Pancreas (tissue), 10 donors: ENCODE results near the gene CAPZB. TPM values are rescaled to one million over a fixed set of nuclear protein-coding genes. Genes with fewer than 3 reads are reported as not detected.

Experiments
- ATAC-seq, 4 donors: fragments of 200-7000 bp; cut with Tn5 transposase; one replicate each; pipeline versions ENCODE4 v1.8.0 to v1.9.1; 2020; ENCODE audit warnings: mild to moderate bottlenecking in 4 of 4, moderate library complexity in 4 of 4
- DNase-seq, 6 donors: peaks; one replicate each; pipeline ENCODE4 v3.0.0-alpha.2; 2020
- FAIRE-seq: peaks from 2 replicates; lab custom pipeline; 2012; peaks lifted over from hg19 to GRCh38; lab: Jason Lieb, UNC
- H3K27ac ChIP-seq, 4 donors: fragments of 200-600 bp; sonication (generic); 1 replicate in 3 of 4; 2 replicates in 1 of 4; pipeline versions ENCODE4 v1.5.0 to v1.8.0; 2020
- H3K27me3 ChIP-seq, 4 donors: fragments of 200-600 bp; one replicate each; pipeline ENCODE4 v1.8.0; 2021
- H3K36me3 ChIP-seq, 3 donors: fragments of 200-600 bp; sonication (generic) in 1 of 3; one replicate each; pipeline versions ENCODE4 v1.5.0 to v1.8.0; 2020 to 2021
- H3K4me1 ChIP-seq, 3 donors: fragments of 200-600 bp; one replicate each; pipeline ENCODE4 v1.8.0; 2021
- H3K4me3 ChIP-seq, 4 donors: fragments of 200-600 bp; sonication (generic) in 2 of 4; one replicate each; pipeline versions ENCODE4 v1.5.0 to v1.8.0; 2020 to 2021
- H3K9me3 ChIP-seq, 4 donors: fragments of 200-600 bp; one replicate each; pipeline ENCODE4 v1.8.0; 2021
- CTCF ChIP-seq, 4 donors: fragments of 200-600 bp; sonication (generic) in 3 of 4; IDR thresholded peaks; one replicate each; pipeline versions ENCODE4 v1.5.0 to v1.8.0; 2021; ENCODE audit warnings: antibody characterized with exemption in 4 of 4
- WGBS, 2 donors: extraction: QIAGEN DNeasy Blood & Tissue Kit; methylation state at CpG; one replicate each; pipeline ENCODE4 v1.1.7; 2013; 5-methylcytosine and 5-hydroxymethylcytosine counted together
- intact Hi-C, 3 donors: fragments of 100-400 bp; cut with DNase I; formaldehyde crosslinking; loops; one replicate each; pipeline versions ENCODE4 v1.11.1 to v1.14.2; 2022
- polyA plus RNA-seq, 2 donors: library from polyadenylated mRNA; stranded (reverse); fragments of 200-250 nt; gene quantifications; one replicate each; pipeline ENCODE4 v1.2.3, GENCODE V29; 2013
- total RNA-seq, 6 donors: library from RNA; stranded (reverse); fragmentation: NEBNext Ultra II Directional in 4 of 6; extraction: Animal tissue kit (Norgen Biotek cat#: 25700) in 4 of 6; gene quantifications; one replicate each; pipeline versions ENCODE4 v1.2.1 to v1.2.4, GENCODE V29; 2021 to 2023
- donor health status: healthy with polysubstance abuse.
- donor health status: DM: no; HTN: no; CAD: no; lungs with moderate emphysema.
- donor health status: DM: no; HTN: no; CAD: no.
- donor health status: control.
- donor health status: control.
- donor health status: Bipolar disorder and iron deficiency.
- donor health status: DM: yes; HTN: yes; CAD: no.
- donor health status: DM: no; HTN: no; CAD: no.
- donor health status: DM: no; HTN: no; CAD: no.
- donor health status: DM: yes; HTN: yes; CAD: no.

Gene CAPZB
- total and polyA plus RNA-seq, 8 donors = 43.2 to 124 (median 74.9) TPM

- intact Hi-C loops = no loop called here
- Histone ChIP-seq H3K9me3 (no peaks in the 10 kb centered on the region), H3K4me3 (no peak overlapping the region), H3K4me1 (peaks cover 0 to 16% (median 11%) of the 10 kb centered on the region in 3 donors), H3K27ac (no peak overlapping the region), H3K36me3 (no peaks in the 10 kb centered on the region), H3K27me3 (no peaks in the 10 kb centered on the region)
- 56 to 59% methylated on average over 5 of the region's 5 CpGs for WGBS, 2 donors
- no peak for DNase-seq
- FAIRE-seq = no peak
- TF ChIP-seq CTCF (IDR thresholded peaks at IDR 0.05) = no peak
- ATAC-seq = no peak
These were observed 13.2 kb downstream of the CAPZB start for GRCh38 chr1:19472174-19472573.

- intact Hi-C loops = no loop called here
- FAIRE-seq (no peak), ATAC-seq (no peak), DNase-seq (no peak)
- H3K9me3 ChIP-seq = no peaks in the 10 kb centered on the region
- peak overlapping the region in 2 of 4 donors; percentile 30 to 52 for H3K27ac ChIP-seq
- TF ChIP-seq CTCF (IDR thresholded peaks at IDR 0.05) = no peak
- no peak overlapping the region for H3K4me3 ChIP-seq
- no peaks in the 10 kb centered on the region for H3K27me3 ChIP-seq
- no peaks in the 10 kb centered on the region for H3K36me3 ChIP-seq
- 85 to 87% methylated on average over 7 of the region's 7 CpGs for WGBS, 2 donors
- H3K4me1 ChIP-seq = peaks cover 8 to 21% (median 16%) of the 10 kb centered on the region in 3 donors
These were observed 16.3 kb downstream of the CAPZB start for GRCh38 chr1:19469004-19469403.

DNA sequence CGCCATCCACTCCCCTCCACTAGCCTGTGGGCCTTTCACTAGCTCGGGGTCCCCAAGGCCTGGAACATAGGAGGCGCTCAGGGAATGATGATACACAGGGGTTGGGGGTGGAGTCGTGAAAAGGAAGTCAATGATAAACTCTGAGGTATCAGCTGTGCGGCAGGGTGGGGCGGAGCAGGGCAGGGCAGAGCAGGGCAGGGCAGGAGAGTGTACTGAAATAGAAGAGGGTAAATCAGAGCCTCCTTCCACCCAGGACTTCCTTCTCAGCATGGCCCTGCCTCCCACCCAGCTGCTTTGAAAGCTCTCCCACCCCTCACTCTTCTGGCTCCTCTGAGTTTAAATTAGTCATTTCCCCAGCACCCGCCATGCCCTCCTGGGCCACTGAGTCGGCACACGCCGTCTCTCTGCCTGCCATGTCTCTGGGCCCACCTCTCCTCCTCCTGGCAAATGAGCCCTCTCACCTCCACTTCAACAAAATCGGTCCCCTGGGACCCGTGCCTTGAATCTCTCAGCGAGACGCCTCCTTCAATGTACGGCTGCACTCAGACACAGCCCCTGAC, 16.9 kb downstream of the CAPZB start:
- ATAC-seq (peak in 3 of 4 donors; percentile 69 to 77 (median 71)), FAIRE-seq (no peak), DNase-seq (no peak)
- H3K4me3 ChIP-seq = no peak overlapping the region
- peaks cover 8 to 21% (median 16%) of the 10 kb centered on the region in 3 donors for H3K4me1 ChIP-seq
- H3K27me3 ChIP-seq = no peaks in the 10 kb centered on the region
- WGBS, 2 donors = 77% methylated on average over 15 of the region's 15 CpGs
- H3K9me3 ChIP-seq = no peaks in the 10 kb centered on the region
- intact Hi-C loops = no loop called here
- H3K36me3 ChIP-seq = no peaks in the 10 kb centered on the region
- TF ChIP-seq CTCF (IDR thresholded peaks at IDR 0.05) = no peak
- peak overlapping the region in 2 of 4 donors; percentile 7 to 52 for H3K27ac ChIP-seq

GRCh38 chr1:19467199-19468187, 17.8 kb downstream of the CAPZB start:
- ATAC-seq (no peak), FAIRE-seq (no peak)
- no peaks in the 10 kb centered on the region for H3K9me3 ChIP-seq

More at GRCh38 chr1:19467199-19468187, 17.8 kb downstream of the CAPZB start:
- no peak for DNase-seq
- Histone ChIP-seq H3K36me3 (no peaks in the 10 kb centered on the region), H3K4me1 (peaks cover 8 to 21% (median 16%) of the 10 kb centered on the region in 3 donors), H3K27ac (no peak overlapping the region), H3K27me3 (no peaks in the 10 kb centered on the region), H3K4me3 (no peak overlapping the region)
- intact Hi-C loops = no loop called here
- TF ChIP-seq CTCF (IDR thresholded peaks at IDR 0.05) = no peak
- WGBS, 2 donors = 75 to 84% methylated on average over 14 of the region's 14 CpGs
